ENCODE measurements around the gene MMP14.

Gene MMP14

GRCh38 chr14:22884738-22885523 is 48.5 kb downstream of the MMP14 start:
- DNase-seq (ENCODE audit: low spot score): no peak

GRCh38 chr14:22885975-22886374 is 49.6 kb downstream of the MMP14 start:
- DNase-seq (ENCODE audit: low spot score): no peak

GRCh38 chr14:22886500-22887259 is 50.3 kb downstream of the MMP14 start:
- DNase-seq (ENCODE audit: low spot score): peak; percentile 90

GRCh38 chr14:22887260-22887989 is 51.0 kb downstream of the MMP14 start:
- peak; percentile 65 for DNase-seq (ENCODE audit: low spot score)

GRCh38 chr14:22887990-22888378 is 51.6 kb downstream of the MMP14 start:
- DNase-seq (ENCODE audit: low spot score): no peak

GRCh38 chr14:22888662-22889061 is 52.3 kb downstream of the MMP14 start:
- no peak for DNase-seq (ENCODE audit: low spot score)

- no peak for DNase-seq (ENCODE audit: low spot score)
Observed at GRCh38 chr14:22890416-22890815, 54.0 kb downstream of the MMP14 start.

GRCh38 chr14:22892488-22892887 is 56.1 kb downstream of the MMP14 start:
- DNase-seq (ENCODE audit: low spot score): no peak

- no peak for DNase-seq (ENCODE audit: low spot score)
Observed at GRCh38 chr14:22893706-22894105, 57.3 kb downstream of the MMP14 start.

GRCh38 chr14:22895402-22895801 is 59.0 kb downstream of the MMP14 start:
- DNase-seq (ENCODE audit: low spot score): no peak

- DNase-seq (ENCODE audit: low spot score): no peak
Observed at GRCh38 chr14:22896356-22896755, 60.0 kb downstream of the MMP14 start.

GRCh38 chr14:22896760-22897159 is 60.4 kb downstream of the MMP14 start:
- DNase-seq (ENCODE audit: low spot score): no peak

- no peak for DNase-seq (ENCODE audit: low spot score)
Observed at GRCh38 chr14:22897357-22897756, 61.0 kb downstream of the MMP14 start.

Data from AG20443 (cell line).